Measurements from ENCODE around the gene SPATA20.

- TF ChIP-seq CTCF (IDR thresholded peaks at IDR 0.05; ENCODE audit: low read depth, low read length) (no peak), EZH2phosphoT487 (IDR thresholded peaks at IDR 0.05; ENCODE audit: low read depth) (no peak)
These were observed 12.0 kb upstream of the SPATA20 start for GRCh38 chr17:50534979-50535326.

Data from OCI-LY3 (cell line).